Esophagus squamous epithelium (tissue), 5 donors: Measurements from ENCODE around the gene TMEM30A. TPM values are rescaled to one million over a fixed set of nuclear protein-coding genes. Genes with fewer than 3 reads are reported as not detected.

Experiments used
- DNase-seq: peaks from one replicate; lab custom pipeline; 2025; lab: John Stamatoyannopoulos, UW
- H3K27ac ChIP-seq, 4 donors: fragments of 200-600 bp; sonication (generic); one replicate each; pipeline ENCODE4 v1.5.1; 2016 to 2019; ENCODE audit warnings: mild to moderate bottlenecking in 1 of 4
- H3K27me3 ChIP-seq, 4 donors: fragments of 200-600 bp; sonication (generic); 1 replicate in 3 of 4; 2 replicates in 1 of 4; pipeline versions ENCODE4 v1.5.1 to v1.6.0; 2017 to 2021; ENCODE audit warnings: antibody characterized with exemption in 1 of 4
- H3K36me3 ChIP-seq, 3 donors: fragments of 200-600 bp; sonication (generic); one replicate each; pipeline ENCODE4 v1.5.1; 2016 to 2019
- H3K4me1 ChIP-seq, 3 donors: fragments of 200-600 bp; sonication (generic); one replicate each; pipeline ENCODE4 v1.5.1; 2017 to 2019
- H3K4me3 ChIP-seq, 4 donors: fragments of 200-600 bp; sonication (generic); 1 replicate in 3 of 4; 2 replicates in 1 of 4; pipeline ENCODE4 v1.5.1; 2016 to 2019; ENCODE audit warnings: mild to moderate bottlenecking in 2 of 4, moderate library complexity in 1 of 4
- H3K9me3 ChIP-seq, 3 donors: fragments of 200-600 bp; sonication (generic); one replicate each; pipeline ENCODE4 v1.5.1; 2016 to 2019
- POLR2A ChIP-seq, 4 donors: fragments of 450-650 bp; IDR thresholded peaks; one replicate each; pipeline ENCODE4 v1.6.1; 2017; ENCODE audit warnings: antibody characterized with exemption in 4 of 4, mild to moderate bottlenecking in 4 of 4, moderate library complexity in 3 of 4
- WGBS, 2 donors: methylation state at CpG; one replicate each; pipeline ENCODE4 v1.1.5; 2018; 5-methylcytosine and 5-hydroxymethylcytosine counted together
- intact Hi-C: fragments of 100-400 bp; cut with DNase I; formaldehyde crosslinking; loops from one replicate; pipeline ENCODE4 v1.15.0; 2022
- total RNA-seq, 4 donors: library from RNA; depleted of rRNA; stranded (reverse); fragments of >200 nt; gene quantifications; one replicate each; pipeline ENCODE4 v1.1.0, GENCODE V29; 2016
- TF ChIP-seq, protein P1 (sequence below), 6 experiments: fragments of 450-650 bp in 4 of 6; fragments of 200-600 bp in 2 of 6; sonication (generic) in 2 of 6; IDR thresholded peaks; one replicate each; pipeline ENCODE4 v1.5.1; 2016 to 2019; ENCODE audit warnings: antibody characterized with exemption in 6 of 6, mild to moderate bottlenecking in 4 of 6, moderate library complexity in 4 of 6
- donor health status: DM: yes; HTN: yes; CAD: no.

The TMEM30A gene
- total RNA-seq, 4 donors from 2014 or later, result 51.3 to 97.0 (median 72.3) TPM

DNA sequence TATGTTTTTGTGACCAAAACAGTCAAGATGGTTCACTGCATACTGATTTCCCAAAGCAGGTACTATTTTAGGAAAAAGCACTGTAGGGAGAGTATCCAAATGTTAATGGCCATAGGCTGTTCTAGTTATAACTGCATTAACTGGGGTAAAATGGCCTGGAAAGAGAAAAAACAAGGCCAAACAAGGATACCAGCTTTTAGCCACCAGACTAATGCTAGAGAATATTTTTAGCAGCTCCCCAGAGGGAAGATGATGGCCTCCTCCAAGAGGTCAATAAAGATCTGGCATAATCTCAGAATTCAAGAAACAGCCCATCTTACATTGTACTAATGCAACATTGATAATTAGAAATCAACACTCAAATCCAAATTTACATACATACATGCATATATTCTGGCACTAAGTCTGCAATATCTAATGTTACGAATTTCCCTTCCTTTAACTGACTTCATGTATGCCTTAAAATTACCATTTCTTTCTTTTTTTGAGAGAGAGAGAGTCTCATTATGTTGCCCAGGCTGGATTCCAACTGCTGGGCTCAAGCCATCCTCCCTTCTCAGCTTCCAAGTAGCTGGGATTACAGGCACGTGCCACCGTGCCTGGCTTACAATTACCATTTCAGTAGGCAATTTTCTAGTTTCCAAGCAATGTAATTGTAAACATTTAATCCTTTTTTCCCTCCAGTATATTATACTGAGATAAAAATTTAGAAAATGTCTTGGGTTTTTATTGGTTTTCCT lies 50.3 kb downstream of the TMEM30A start:
- H3K9me3 ChIP-seq, result no peaks in the 10 kb centered on the region
- no peak overlapping the region for H3K4me3 ChIP-seq
- intact Hi-C loops, result no loop called here

DNA sequence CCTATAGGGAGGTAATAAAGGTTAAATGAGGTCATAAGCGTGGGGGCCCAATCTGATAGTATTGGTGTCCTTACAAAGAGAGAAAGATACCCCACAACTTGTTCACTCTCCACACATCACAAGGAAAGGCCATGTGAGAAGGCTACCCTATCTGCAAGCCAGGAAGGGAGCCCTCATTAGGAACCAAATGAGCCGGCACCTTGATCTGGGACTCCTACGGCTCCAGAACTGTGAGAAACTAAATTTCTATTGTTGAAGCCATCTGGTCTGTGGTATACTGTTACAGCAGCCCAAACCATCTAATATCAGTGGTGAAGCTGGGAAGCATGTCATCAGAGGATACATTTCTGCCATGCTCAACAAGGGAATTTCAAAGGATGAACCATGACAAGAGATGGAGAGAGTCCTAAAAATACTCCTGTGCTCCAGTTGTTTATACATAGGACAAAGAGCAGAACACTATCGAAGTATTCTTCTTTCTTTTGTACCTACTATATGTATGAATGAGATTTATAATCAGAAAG lies 51.4 kb downstream of the TMEM30A start:
- TF ChIP-seq, protein P1, sequence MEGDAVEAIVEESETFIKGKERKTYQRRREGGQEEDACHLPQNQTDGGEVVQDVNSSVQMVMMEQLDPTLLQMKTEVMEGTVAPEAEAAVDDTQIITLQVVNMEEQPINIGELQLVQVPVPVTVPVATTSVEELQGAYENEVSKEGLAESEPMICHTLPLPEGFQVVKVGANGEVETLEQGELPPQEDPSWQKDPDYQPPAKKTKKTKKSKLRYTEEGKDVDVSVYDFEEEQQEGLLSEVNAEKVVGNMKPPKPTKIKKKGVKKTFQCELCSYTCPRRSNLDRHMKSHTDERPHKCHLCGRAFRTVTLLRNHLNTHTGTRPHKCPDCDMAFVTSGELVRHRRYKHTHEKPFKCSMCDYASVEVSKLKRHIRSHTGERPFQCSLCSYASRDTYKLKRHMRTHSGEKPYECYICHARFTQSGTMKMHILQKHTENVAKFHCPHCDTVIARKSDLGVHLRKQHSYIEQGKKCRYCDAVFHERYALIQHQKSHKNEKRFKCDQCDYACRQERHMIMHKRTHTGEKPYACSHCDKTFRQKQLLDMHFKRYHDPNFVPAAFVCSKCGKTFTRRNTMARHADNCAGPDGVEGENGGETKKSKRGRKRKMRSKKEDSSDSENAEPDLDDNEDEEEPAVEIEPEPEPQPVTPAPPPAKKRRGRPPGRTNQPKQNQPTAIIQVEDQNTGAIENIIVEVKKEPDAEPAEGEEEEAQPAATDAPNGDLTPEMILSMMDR (IDR thresholded peaks at IDR 0.05), result no peak
- TF ChIP-seq POLR2A (IDR thresholded peaks at IDR 0.05), result no peak
- peaks cover 0 to 5% (median 0%) of the 10 kb centered on the region in 3 donors for H3K4me1 ChIP-seq
- H3K27ac ChIP-seq, result no peak overlapping the region
- no peak for DNase-seq
- WGBS, 2 donors, result 92 to 95% methylated on average over 4 of the region's 4 CpGs
- H3K36me3 ChIP-seq, result peaks cover 0 to 24% (median 4%) of the 10 kb centered on the region in 3 donors
- H3K27me3 ChIP-seq, result no peaks in the 10 kb centered on the region
- no peaks in the 10 kb centered on the region for H3K9me3 ChIP-seq
- intact Hi-C loops, result no loop called here
- no peak overlapping the region for H3K4me3 ChIP-seq

More for the DNA sequence above, 50.3 kb downstream of the TMEM30A start:
- TF ChIP-seq, protein P1 (IDR thresholded peaks at IDR 0.05), result no peak
- TF ChIP-seq POLR2A (IDR thresholded peaks at IDR 0.05), result no peak
- WGBS, 2 donors, result 37 to 47% methylated on average over 3 of the region's 3 CpGs
- Histone ChIP-seq H3K27me3 (no peaks in the 10 kb centered on the region), H3K4me1 (peaks cover 0 to 5% (median 0%) of the 10 kb centered on the region in 3 donors), H3K27ac (no peak overlapping the region), H3K36me3 (peaks cover 0 to 35% (median 4%) of the 10 kb centered on the region in 3 donors)
- no peak for DNase-seq

DNA sequence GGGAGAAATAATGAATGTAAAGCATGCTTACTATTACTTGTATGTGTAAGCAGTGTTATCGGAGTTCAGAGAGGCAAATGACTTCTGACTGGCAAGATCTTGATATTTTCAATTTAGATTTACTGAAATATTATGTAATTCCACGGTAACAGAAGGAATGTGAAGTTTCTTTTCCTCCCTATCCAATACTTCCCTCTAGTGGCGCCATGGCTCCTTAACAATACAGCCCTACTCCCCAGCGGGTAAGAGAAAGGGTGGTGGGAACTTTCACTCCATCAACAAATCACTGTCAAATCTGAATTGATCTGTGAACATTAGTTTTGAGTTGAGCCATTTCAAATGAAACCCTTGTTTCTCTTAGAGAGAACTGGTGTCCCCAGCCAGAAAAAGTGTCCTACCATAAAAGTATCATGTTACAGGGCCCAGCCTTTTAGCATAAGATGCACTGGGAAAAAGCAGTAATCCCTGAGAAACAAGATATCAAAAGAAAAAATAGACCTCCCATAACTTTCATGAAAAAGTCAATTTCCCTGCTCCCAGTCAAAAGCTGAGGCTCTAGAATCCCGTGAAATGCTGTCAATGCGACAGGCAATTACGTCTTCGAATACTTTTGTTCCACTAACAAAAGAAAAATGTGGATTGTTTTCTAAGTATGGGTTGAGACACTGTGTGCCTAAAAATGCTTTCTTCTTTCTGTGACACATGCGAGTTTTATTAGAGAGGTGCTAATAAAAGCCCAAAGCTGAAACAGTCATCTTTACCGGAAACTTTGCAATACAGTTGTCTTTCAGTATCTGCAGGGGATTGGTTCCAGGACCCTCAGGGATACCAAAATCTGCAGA lies 53.9 kb downstream of the TMEM30A start:
- DNase-seq, result no peak
- Histone ChIP-seq H3K9me3 (no peaks in the 10 kb centered on the region), H3K4me3 (no peak overlapping the region)

DNA sequence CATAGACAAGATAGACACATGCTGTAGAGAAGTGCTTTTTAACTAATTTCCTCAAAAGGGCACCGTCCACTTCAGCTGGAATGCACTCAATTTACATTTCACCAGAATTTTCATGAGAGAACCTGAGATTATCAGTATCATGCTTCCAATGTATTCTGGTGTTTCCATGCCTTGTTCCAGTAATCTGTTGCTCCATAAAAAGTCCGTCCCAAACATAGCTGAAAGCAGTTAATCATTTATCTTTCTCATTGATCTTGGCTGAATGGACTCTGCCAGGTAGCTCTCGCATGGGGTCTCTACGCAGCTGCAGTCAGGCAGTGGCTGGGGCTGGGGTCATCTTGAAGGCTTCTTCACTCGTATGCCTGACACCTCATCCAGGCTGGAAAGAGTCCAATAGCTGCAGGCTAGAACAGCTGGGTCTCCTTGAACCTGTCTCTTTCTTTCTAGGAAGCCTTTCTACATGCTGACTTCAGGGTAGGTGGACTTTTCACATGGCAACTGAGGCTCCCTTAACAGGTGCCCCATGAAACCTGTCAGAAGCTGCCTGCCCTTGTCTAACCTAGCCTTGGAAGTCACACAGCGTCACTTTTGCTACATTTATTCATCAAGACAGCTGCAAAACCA lies 60.2 kb downstream of the TMEM30A start:
- DNase-seq, result no peak
- intact Hi-C loops, result no loop called here
- 77 to 80% methylated on average over 6 of the region's 6 CpGs for WGBS, 2 donors
- Histone ChIP-seq H3K27ac (no peak overlapping the region), H3K4me1 (peaks cover 0 to 16% (median 0%) of the 10 kb centered on the region in 3 donors), H3K36me3 (no peaks in the 10 kb centered on the region), H3K9me3 (no peaks in the 10 kb centered on the region), H3K27me3 (peaks cover 0 to 4% (median 0%) of the 10 kb centered on the region in 4 donors), H3K4me3 (no peak overlapping the region)
- TF ChIP-seq POLR2A (IDR thresholded peaks at IDR 0.05), result no peak
- TF ChIP-seq, protein P1 (IDR thresholded peaks at IDR 0.05), result no peak

More for the DNA sequence above, 53.9 kb downstream of the TMEM30A start:
- peaks cover 0 to under 1% (median 0%) of the 10 kb centered on the region in 3 donors for H3K36me3 ChIP-seq
- 57 to 58% methylated on average over 10 of the region's 10 CpGs for WGBS, 2 donors
- intact Hi-C loops, result no loop called here
- H3K27ac ChIP-seq, result no peak overlapping the region
- TF ChIP-seq POLR2A (IDR thresholded peaks at IDR 0.05), result no peak
- TF ChIP-seq, protein P1 (IDR thresholded peaks at IDR 0.05), result peak; percentile 29 to 61 (median 51)
- peaks cover 0 to 5% (median 0%) of the 10 kb centered on the region in 3 donors for H3K4me1 ChIP-seq
- no peaks in the 10 kb centered on the region for H3K27me3 ChIP-seq
